ENCODE measurements around the gene PRODH.
"Not testable (repeated sequence)": the region's sequence is repeated elsewhere in the genome, so short reads cannot be mapped to it uniquely, and the experiment has no call there.

The PRODH gene

GRCh38 chr22:18933914-18934313 lies 2.2 kb downstream of the PRODH start:
- H3K4me3 ChIP-seq (ENCODE audit: low read depth, low read length): no peak overlapping the region
- no peak for TF ChIP-seq CTCF (IDR thresholded peaks at IDR 0.05; ENCODE audit: borderline replicate concordance, insufficient read depth, low read depth, low read length)

- TF ChIP-seq CTCF (IDR thresholded peaks at IDR 0.05; ENCODE audit: borderline replicate concordance, insufficient read depth, low read depth, low read length): no peak
- H3K4me3 ChIP-seq (ENCODE audit: low read depth, low read length): no peak overlapping the region
Observed at GRCh38 chr22:18931905-18932652, 4.0 kb downstream of the PRODH start.

- no peak overlapping the region for H3K4me3 ChIP-seq (ENCODE audit: low read depth, low read length)
- TF ChIP-seq CTCF (IDR thresholded peaks at IDR 0.05; ENCODE audit: borderline replicate concordance, insufficient read depth, low read depth, low read length): no peak
Observed at GRCh38 chr22:18929459-18929858, 6.6 kb downstream of the PRODH start.

GRCh38 chr22:18927573-18927972 lies 8.5 kb downstream of the PRODH start:
- H3K4me3 ChIP-seq (ENCODE audit: low read depth, low read length): no peak overlapping the region
- TF ChIP-seq CTCF (IDR thresholded peaks at IDR 0.05; ENCODE audit: borderline replicate concordance, insufficient read depth, low read depth, low read length): no peak

GRCh38 chr22:18927020-18927419 lies 9.1 kb downstream of the PRODH start:
- no peak for TF ChIP-seq CTCF (IDR thresholded peaks at IDR 0.05; ENCODE audit: borderline replicate concordance, insufficient read depth, low read depth, low read length)
- no peak overlapping the region for H3K4me3 ChIP-seq (ENCODE audit: low read depth, low read length)

- no peak for TF ChIP-seq CTCF (IDR thresholded peaks at IDR 0.05; ENCODE audit: borderline replicate concordance, insufficient read depth, low read depth, low read length)
- H3K4me3 ChIP-seq (ENCODE audit: low read depth, low read length): no peak overlapping the region
Observed at GRCh38 chr22:18925368-18926064, 10.6 kb downstream of the PRODH start.

GRCh38 chr22:18920257-18920902 lies 15.7 kb downstream of the PRODH start:
- H3K4me3 ChIP-seq (ENCODE audit: low read depth, low read length): not testable (repeated sequence)

GRCh38 chr22:18917818-18918217 lies 18.3 kb downstream of the PRODH start:
- not testable (repeated sequence) for H3K4me3 ChIP-seq (ENCODE audit: low read depth, low read length)

GRCh38 chr22:18915550-18915949 lies 20.5 kb downstream of the PRODH start:
- not testable (repeated sequence) for H3K4me3 ChIP-seq (ENCODE audit: low read depth, low read length)

GRCh38 chr22:18914558-18914957 lies 21.5 kb downstream of the PRODH start:
- H3K4me3 ChIP-seq (ENCODE audit: low read depth, low read length): not testable (repeated sequence)

GRCh38 chr22:18912264-18912946 lies 23.7 kb downstream of the PRODH start:
- H3K4me3 ChIP-seq (ENCODE audit: low read depth, low read length): not testable (repeated sequence)

Measured in GM12875 (cell line).